A673 (cell line): ENCODE data around the gene PTGIS.

Source experiments
- EZH2 ChIP-seq: fragments of 200-600 bp; sonication (generic); IDR thresholded peaks from 2 replicates; pipeline ENCODE4 v1.6.1; 2017; ENCODE audit warnings: borderline replicate concordance, low read depth, mild to moderate bottlenecking, mixed read lengths, antibody characterized with exemption, low read length; ENCODE audit not compliant: poor library complexity, severe bottlenecking
- TF ChIP-seq, protein P1 (sequence below): fragments of 300-800, 200-600 bp; sonication (generic); conservative IDR thresholded peaks from 2 replicates; pipeline ENCODE4 v1.5.1; 2017; ENCODE audit warnings: low read depth, mild to moderate bottlenecking, antibody characterized with exemption, low read length, moderate library complexity, mixed read lengths

DNA sequence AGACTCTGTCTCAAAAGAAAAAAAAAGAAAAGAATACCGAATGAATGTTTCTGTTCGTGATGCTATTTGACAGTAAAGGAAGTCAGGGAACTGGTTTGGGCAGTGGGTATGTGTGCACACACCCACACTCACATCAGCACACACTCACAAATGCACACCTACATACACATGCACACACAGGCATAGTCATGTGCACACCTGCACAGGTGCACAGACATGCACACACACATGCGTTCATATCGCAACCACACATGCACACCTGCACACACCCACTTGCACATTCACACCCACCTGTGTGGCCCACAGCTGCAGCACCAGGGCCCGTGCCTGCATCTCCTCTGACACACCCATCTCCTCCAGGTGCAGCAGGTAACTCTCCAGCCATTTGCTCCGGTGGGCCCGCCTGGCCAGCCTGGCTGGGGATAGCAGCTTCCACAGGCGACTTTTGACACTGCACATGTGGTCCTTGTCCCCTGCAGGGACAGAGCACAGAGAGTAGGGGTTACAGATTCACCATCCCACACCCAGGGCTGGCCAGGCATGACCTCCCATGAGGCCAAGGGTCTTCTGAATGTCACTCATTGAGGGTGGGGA lies 44.1 kb downstream of the PTGIS start:
- TF ChIP-seq, protein P1, sequence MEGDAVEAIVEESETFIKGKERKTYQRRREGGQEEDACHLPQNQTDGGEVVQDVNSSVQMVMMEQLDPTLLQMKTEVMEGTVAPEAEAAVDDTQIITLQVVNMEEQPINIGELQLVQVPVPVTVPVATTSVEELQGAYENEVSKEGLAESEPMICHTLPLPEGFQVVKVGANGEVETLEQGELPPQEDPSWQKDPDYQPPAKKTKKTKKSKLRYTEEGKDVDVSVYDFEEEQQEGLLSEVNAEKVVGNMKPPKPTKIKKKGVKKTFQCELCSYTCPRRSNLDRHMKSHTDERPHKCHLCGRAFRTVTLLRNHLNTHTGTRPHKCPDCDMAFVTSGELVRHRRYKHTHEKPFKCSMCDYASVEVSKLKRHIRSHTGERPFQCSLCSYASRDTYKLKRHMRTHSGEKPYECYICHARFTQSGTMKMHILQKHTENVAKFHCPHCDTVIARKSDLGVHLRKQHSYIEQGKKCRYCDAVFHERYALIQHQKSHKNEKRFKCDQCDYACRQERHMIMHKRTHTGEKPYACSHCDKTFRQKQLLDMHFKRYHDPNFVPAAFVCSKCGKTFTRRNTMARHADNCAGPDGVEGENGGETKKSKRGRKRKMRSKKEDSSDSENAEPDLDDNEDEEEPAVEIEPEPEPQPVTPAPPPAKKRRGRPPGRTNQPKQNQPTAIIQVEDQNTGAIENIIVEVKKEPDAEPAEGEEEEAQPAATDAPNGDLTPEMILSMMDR: no peak
- no peak for TF ChIP-seq EZH2
